B cell (primary cell): ENCODE measurements around the gene AKT1. TPM values are rescaled to one million over a fixed set of nuclear protein-coding genes. Genes with fewer than 3 reads are reported as not detected.

Experiments used
- ATAC-seq: fragments of 200-7000 bp; cut with Tn5 transposase; one replicate; pipeline ENCODE4 v1.10.0; 2021; ENCODE audit warnings: low read depth, mild to moderate bottlenecking, moderate number of reproducible peaks, moderate library complexity
- CTCF ChIA-PET: fragments of 350-600 bp; sonication (Branson Sonifier 250); formaldehyde crosslinking; loops from one replicate; lab custom pipeline; 2021; ENCODE audit warnings: antibody characterized with exemption, inconsistent platforms; lab: Charles Lee
- POLR2A ChIA-PET: fragments of 350-600 bp; sonication (Branson Sonifier 250); formaldehyde crosslinking; loops from one replicate; lab custom pipeline; 2021; ENCODE audit warnings: antibody characterized with exemption; lab: Charles Lee
- DNase-seq: peaks from one replicate; pipeline ENCODE4 v3.0.0; 2013
- H2AFZ ChIP-seq: 2 replicates; pipeline ENCODE4 v1.6.1; 2012; ENCODE audit warnings: mild to moderate bottlenecking, low read depth, low read length; ENCODE audit not compliant: insufficient read depth, poor library complexity, severe bottlenecking
- H3K27ac ChIP-seq, 2 donors: 1 replicate in 1 of 2; 2 replicates in 1 of 2; pipeline ENCODE4 v1.5.1; 2012 to 2013; ENCODE audit warnings: low read length in 2 of 2, mild to moderate bottlenecking in 2 of 2, moderate library complexity in 1 of 2
- H3K27me3 ChIP-seq, 4 experiments: fragments of 200-600 bp in 1 of 4; sonication (generic) in 1 of 4; replicated peaks in 1 of 4; 1 replicate in 2 of 4; 2 replicates in 2 of 4; pipeline versions ENCODE4 v1.6.1 to v1.7.0; 2013 to 2016; ENCODE audit warnings: low read length in 3 of 4, mild to moderate bottlenecking in 2 of 4, mixed read lengths in 1 of 4, moderate library complexity in 1 of 4; ENCODE audit not compliant: insufficient read depth in 4 of 4, control insufficient read depth in 3 of 4; ENCODE audit errors: control extremely low read depth in 1 of 4
- H3K36me3 ChIP-seq, 2 experiments: replicated peaks in 1 of 2; 1 replicate in 1 of 2; 2 replicates in 1 of 2; pipeline versions ENCODE4 v1.6.1 to v1.7.1; 2013; ENCODE audit warnings: low read length in 1 of 2; ENCODE audit not compliant: insufficient read depth in 2 of 2, control insufficient read depth in 1 of 2; ENCODE audit errors: control extremely low read depth in 1 of 2, extremely low read depth in 1 of 2
- H3K4me1 ChIP-seq, 2 donors: fragments of 200-600 bp in 1 of 2; sonication (generic) in 1 of 2; 1 replicate in 1 of 2; 2 replicates in 1 of 2; pipeline versions ENCODE4 v1.5.1 to v1.6.1; 2013 to 2017; ENCODE audit warnings: low read length in 2 of 2; ENCODE audit not compliant: control insufficient read depth in 2 of 2, insufficient read depth in 2 of 2
- H3K4me2 ChIP-seq: replicated peaks from 2 replicates; pipeline ENCODE3; 2012; ENCODE audit warnings: mild to moderate bottlenecking, low read depth, low read length; ENCODE audit not compliant: poor library complexity, severe bottlenecking
- H3K4me3 ChIP-seq, 5 experiments: fragments of 200-600 bp in 1 of 5; sonication (generic) in 1 of 5; 1 replicate in 3 of 5; 2 replicates in 2 of 5; pipeline versions ENCODE4 v1.5.1 to v1.7.0; 2011 to 2016; ENCODE audit warnings: low read length in 4 of 5, mild to moderate bottlenecking in 4 of 5, low read depth in 2 of 5, control low read depth in 1 of 5, moderate library complexity in 1 of 5; ENCODE audit not compliant: insufficient read depth in 1 of 5; ENCODE audit errors: control extremely low read depth in 1 of 5, extremely low read depth in 1 of 5
- H3K79me2 ChIP-seq: fragments of 200-600 bp; sonication (generic); one replicate; pipeline ENCODE4 v1.6.0; 2016; ENCODE audit warnings: low read length; ENCODE audit not compliant: control insufficient read depth, insufficient read depth
- H3K9ac ChIP-seq: fragments of 200-600 bp; sonication (generic); 2 replicates; pipeline ENCODE4 v1.6.1; 2017; ENCODE audit warnings: mild to moderate bottlenecking, low read length, moderate library complexity
- H3K9me3 ChIP-seq, 3 donors: one replicate each; pipeline versions ENCODE4 v1.6.1 to v1.7.1; 2013; ENCODE audit warnings: low read length in 2 of 3; ENCODE audit not compliant: control insufficient read depth in 2 of 3, insufficient read depth in 1 of 3; ENCODE audit errors: control extremely low read depth in 1 of 3
- H4K20me1 ChIP-seq: 2 replicates; pipeline ENCODE4 v1.6.0; 2012; ENCODE audit warnings: mild to moderate bottlenecking, low read length; ENCODE audit not compliant: insufficient read depth, control insufficient read depth, poor library complexity, severe bottlenecking
- H3K27ac Mint-ChIP-seq: one replicate; pipeline ENCODE4 v1.8.0; 2021; ENCODE audit warnings: mixed read lengths
- H3K27me3 Mint-ChIP-seq: one replicate; pipeline ENCODE4 v1.8.0; 2021; ENCODE audit warnings: mixed read lengths
- H3K4me1 Mint-ChIP-seq: one replicate; pipeline ENCODE4 v1.8.0; 2021; ENCODE audit warnings: mixed read lengths
- H3K4me3 Mint-ChIP-seq: one replicate; pipeline ENCODE4 v1.8.0; 2021; ENCODE audit warnings: mixed read lengths
- H3K9me3 Mint-ChIP-seq: one replicate; pipeline ENCODE4 v1.8.0; 2022; ENCODE audit warnings: mixed read lengths; ENCODE audit not compliant: insufficient read depth
- EZH2 ChIP-seq: IDR thresholded peaks from 2 replicates; pipeline ENCODE4 v1.6.1; 2012; ENCODE audit warnings: borderline replicate concordance, low read depth, mild to moderate bottlenecking, moderate library complexity, low read length; ENCODE audit not compliant: insufficient read depth, poor library complexity, severe bottlenecking
- WGBS: methylation state at CpG from one replicate; pipeline ENCODE4 v1.1.5; 2013; ENCODE audit warnings: missing lambda C conversion rate; ENCODE audit not compliant: insufficient coverage; 5-methylcytosine and 5-hydroxymethylcytosine counted together
- intact Hi-C: fragments of 100-400 bp; cut with micrococcal nuclease; formaldehyde crosslinking; loops from one replicate; pipeline ENCODE4 v1.10.0; 2022
- polyA plus RNA-seq: library from polyadenylated mRNA; depleted of rRNA; stranded (reverse); fragments of >200 nt; gene quantifications from 2 replicates; pipeline ENCODE4 v1.2.3, GENCODE V29; 2012
- total RNA-seq, 2 donors: library from RNA; stranded (reverse); fragments of 120-200 nt in 1 of 2; gene quantifications; 1 replicate in 1 of 2; 2 replicates in 1 of 2; pipeline versions ENCODE4 v1.2.3 to v1.2.4, GENCODE V29; 2013 to 2022
- TF ChIP-seq, protein P1 (sequence below): fragments of 200-600 bp; IDR thresholded peaks from one replicate; pipeline ENCODE4 v1.8.0; 2022; ENCODE audit warnings: antibody characterized with exemption, mild to moderate bottlenecking

Gene AKT1
- total and polyA plus RNA-seq, 2 donors (not counting 1 experiment from before 2014, with no cell fraction given), result 71.1 to 90.1 TPM

- TF ChIP-seq, protein P1, sequence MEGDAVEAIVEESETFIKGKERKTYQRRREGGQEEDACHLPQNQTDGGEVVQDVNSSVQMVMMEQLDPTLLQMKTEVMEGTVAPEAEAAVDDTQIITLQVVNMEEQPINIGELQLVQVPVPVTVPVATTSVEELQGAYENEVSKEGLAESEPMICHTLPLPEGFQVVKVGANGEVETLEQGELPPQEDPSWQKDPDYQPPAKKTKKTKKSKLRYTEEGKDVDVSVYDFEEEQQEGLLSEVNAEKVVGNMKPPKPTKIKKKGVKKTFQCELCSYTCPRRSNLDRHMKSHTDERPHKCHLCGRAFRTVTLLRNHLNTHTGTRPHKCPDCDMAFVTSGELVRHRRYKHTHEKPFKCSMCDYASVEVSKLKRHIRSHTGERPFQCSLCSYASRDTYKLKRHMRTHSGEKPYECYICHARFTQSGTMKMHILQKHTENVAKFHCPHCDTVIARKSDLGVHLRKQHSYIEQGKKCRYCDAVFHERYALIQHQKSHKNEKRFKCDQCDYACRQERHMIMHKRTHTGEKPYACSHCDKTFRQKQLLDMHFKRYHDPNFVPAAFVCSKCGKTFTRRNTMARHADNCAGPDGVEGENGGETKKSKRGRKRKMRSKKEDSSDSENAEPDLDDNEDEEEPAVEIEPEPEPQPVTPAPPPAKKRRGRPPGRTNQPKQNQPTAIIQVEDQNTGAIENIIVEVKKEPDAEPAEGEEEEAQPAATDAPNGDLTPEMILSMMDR, result no peak
- no peak for TF ChIP-seq EZH2
- Histone ChIP-seq H4K20me1 (peaks cover 28% of the 10 kb centered on the region), H3K79me2 (peaks cover 6% of the 10 kb centered on the region), H3K36me3 (no peaks in the 10 kb centered on the region), H3K4me1 (peaks cover 23 to 57% of the 10 kb centered on the region in 2 donors), H3K27ac (peak overlapping the region; percentile 72 to 88), H2AFZ (peak overlapping the region; percentile 39), H3K4me3 (peak overlapping the region in 4 of 5 experiments; percentile 47 to 72 (median 52)), H3K27me3 (no peaks in the 10 kb centered on the region), H3K9ac (peak overlapping the region; percentile 49), H3K9me3 (no peaks in the 10 kb centered on the region), H3K4me2 (peak overlapping the region; percentile 80)
- peaks cover 44% of the 10 kb centered on the region for H3K4me1 Mint-ChIP-seq
- intact Hi-C loops, result loop anchor here (1.0 to 2.0 kb wide), 2 partner anchors 47 to 185 kb away; partner anchors contain the start of gene CLBA1
- POLR2A ChIA-PET, result interaction anchor here (1.2 kb wide), 1 partner anchor 15 kb away, joined by 3 read pairs; no protein-coding TSS in a partner anchor
- no peak for ATAC-seq
- DNase-seq, result peak; percentile 63
- H3K27me3 Mint-ChIP-seq, result no peaks in the 10 kb centered on the region
- no peaks in the 10 kb centered on the region for H3K9me3 Mint-ChIP-seq
- WGBS, result 48% methylated on average over 13 of the region's 21 CpGs
- H3K27ac Mint-ChIP-seq, result peak overlapping the region; percentile 80
- H3K4me3 Mint-ChIP-seq, result peak overlapping the region; percentile 81
- CTCF ChIA-PET, result interaction anchor here (1.4 to 2.4 kb wide), 2 partner anchors 31 kb away, joined by 4 to 8 read pairs; no protein-coding TSS in a partner anchor
Measured at GRCh38 chr14:104799244-104800014, 3.9 kb upstream of the AKT1 start.
